C4-2B (cell line): ENCODE data around the gene TEX2.

Experiments used
- H3K27ac ChIP-seq: fragments of 450-650 bp; 2 replicates; pipeline ENCODE4 v1.5.1; 2017
- CTCF ChIP-seq: fragments of 450-650 bp; conservative IDR thresholded peaks from 2 replicates; pipeline ENCODE4 v1.5.1; 2017; ENCODE audit warnings: mild to moderate bottlenecking
- ZFX ChIP-seq: fragments of 450-650 bp; IDR thresholded peaks from 2 replicates; pipeline ENCODE4 v1.6.1; 2017

Gene TEX2

DNA sequence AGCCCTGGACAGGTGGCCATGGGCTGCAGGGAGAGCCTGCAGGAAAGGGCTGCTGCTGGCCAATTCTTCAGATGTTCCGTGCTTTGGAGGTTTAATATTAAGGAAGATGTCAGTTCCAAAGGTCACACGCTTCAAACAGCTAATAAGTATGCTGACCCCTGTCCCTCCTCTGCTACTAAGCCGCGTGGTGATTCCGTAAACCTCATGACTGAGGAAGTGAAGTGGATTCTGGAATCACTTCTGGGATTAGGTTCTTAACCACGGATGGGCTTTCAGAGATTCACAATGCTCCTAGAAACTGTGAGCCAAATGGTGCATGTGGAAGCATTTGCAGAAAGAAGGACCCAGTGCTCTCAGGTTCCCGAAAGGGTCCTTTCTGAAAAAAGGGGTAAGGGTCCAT is 104.7 kb downstream of the TEX2 start:
- TF ChIP-seq CTCF (no peak), ZFX (no peak)
- no peak overlapping the region for H3K27ac ChIP-seq

GRCh38 chr17:64157669-64158180 is 105.3 kb downstream of the TEX2 start:
- TF ChIP-seq ZFX = no peak
- no peak for TF ChIP-seq CTCF

GRCh38 chr17:64156670-64157069 is 106.4 kb downstream of the TEX2 start:
- no peak for TF ChIP-seq ZFX
- TF ChIP-seq CTCF = no peak
- H3K27ac ChIP-seq = peak overlapping the region; percentile 52

More at GRCh38 chr17:64157669-64158180, 105.3 kb downstream of the TEX2 start:
- H3K27ac ChIP-seq = no peak overlapping the region

- TF ChIP-seq ZFX (no peak), CTCF (no peak)
- H3K27ac ChIP-seq = peak overlapping the region; percentile 52
These were observed 107.1 kb downstream of the TEX2 start for GRCh38 chr17:64155751-64156544.

DNA sequence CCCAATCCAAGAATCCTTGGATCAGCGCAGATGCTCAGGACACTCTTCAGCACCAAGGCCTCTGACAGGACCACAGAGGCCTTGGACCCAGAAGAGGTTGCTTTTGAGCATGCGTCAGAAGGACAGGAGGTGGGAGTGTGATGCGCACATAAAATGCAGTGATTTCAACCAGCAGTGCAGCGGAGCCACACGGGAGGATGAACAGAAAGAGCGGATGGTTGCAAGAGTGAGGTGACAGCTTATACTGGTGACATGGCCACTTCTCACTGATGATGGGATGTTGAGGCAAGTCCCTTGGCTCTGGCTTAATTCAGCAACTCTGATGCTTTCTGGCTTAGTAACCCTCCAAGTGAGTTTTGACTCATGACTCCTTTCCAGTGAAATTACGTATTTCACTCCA is 107.9 kb downstream of the TEX2 start:
- peak overlapping the region; percentile 52; the same call in 1 of the 2 replicates for H3K27ac ChIP-seq
- no peak for TF ChIP-seq CTCF
- TF ChIP-seq ZFX = no peak

DNA sequence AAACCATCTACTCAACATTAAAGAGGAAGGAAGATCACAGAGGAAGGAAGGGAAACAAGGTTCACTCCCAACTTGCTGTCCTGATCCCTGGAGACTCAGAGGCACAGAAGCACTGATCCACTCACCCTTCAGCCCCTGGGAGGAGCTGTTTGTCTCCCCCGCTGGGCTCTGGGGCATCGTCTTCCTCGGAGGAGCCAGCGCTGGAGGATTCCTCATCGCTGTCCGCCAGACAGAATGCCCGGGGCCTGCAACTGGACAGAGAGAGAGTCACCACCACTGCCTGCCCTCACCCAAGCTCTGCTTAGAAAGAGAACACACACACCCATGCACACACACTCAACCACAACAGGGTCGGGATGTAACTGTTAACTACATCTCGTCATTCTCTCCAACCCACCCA is 108.3 kb downstream of the TEX2 start:
- H3K27ac ChIP-seq = no peak overlapping the region; the same call in 1 of the 2 replicates
- TF ChIP-seq ZFX (no peak), CTCF (no peak)

DNA sequence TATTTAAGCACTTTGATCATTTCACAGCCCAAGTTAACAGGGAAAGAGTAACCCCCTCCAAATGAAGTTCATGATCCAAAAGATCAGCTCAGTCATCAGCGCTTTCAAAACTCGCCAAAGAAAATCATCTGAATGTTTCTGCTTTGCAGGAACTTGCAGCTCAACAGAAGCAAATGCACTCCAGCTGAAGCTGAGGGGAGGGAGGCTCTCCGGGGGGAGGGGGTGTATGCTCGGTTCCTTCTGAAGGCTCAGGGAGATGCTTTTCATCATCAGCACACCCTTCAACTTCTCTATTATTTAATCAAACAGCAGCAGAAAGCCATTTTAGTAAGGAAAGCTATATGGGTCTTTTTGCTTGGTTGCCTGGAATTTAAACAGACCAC is 108.8 kb downstream of the TEX2 start:
- TF ChIP-seq ZFX (no peak), CTCF (no peak)
- no peak overlapping the region for H3K27ac ChIP-seq
